Measurements from ENCODE around the gene ZNF738. TPM values are rescaled to one million over a fixed set of nuclear protein-coding genes. Genes with fewer than 3 reads are reported as not detected.

Gene ZNF738
- total RNA-seq, 1 donor from 2014 or later: 10.0 TPM

- DNase-seq: no peak
Observed at GRCh38 chr19:21423057-21424041, 64.5 kb downstream of the ZNF738 start.

Other genes with a start within 250 kb of the ZNF738 start
- gene ZNF431, start 217.0 kb upstream of the ZNF738 start, total RNA-seq: 16.1 TPM
- 17.3 TPM for gene ZNF708, start 29.6 kb upstream of the ZNF738 start, total RNA-seq
- gene ZNF493, start 38.1 kb downstream of the ZNF738 start, total RNA-seq: 60.5 TPM
- 9.3 TPM for gene ZNF429, start 146.6 kb downstream of the ZNF738 start, total RNA-seq

Measured in skin of body (tissue), 2 donors.